ENCODE data around the gene GRIK3.
A peak's percentile ranks its signal among the peaks of the same experiment; 100 is the strongest.

GRIK3 gene

DNA sequence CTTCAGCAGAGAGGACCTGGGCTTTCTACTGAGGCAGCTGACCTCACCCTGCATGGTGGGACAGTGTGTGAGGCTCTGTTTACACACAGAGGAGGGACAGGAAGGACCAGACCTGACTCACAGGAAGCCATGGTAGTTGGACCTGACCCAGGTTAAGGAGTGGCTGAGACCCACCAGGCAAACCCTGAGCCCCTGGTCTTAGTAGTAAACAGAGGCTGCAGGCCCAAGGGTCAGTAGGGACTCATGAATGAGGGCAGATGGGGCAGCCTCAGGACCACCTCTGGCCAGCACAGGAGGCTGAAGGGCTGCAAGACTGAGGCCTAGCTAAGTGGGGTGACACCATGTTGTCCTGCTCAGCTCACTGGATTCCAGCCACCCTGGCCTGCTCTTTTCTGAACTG is 273.2 kb downstream of the GRIK3 start:
- Histone ChIP-seq H2AFZ (ENCODE audit: low read length) (peak overlapping the region; percentile 72), H3K79me2 (ENCODE audit: insufficient read depth, low read length) (no peaks in the 10 kb centered on the region), H3K9ac (ENCODE audit: low read depth, low read length, poor library complexity, severe bottlenecking) (no peak overlapping the region), H3K27me3 (ENCODE audit: insufficient read depth, low read length, poor library complexity, severe bottlenecking) (no peaks in the 10 kb centered on the region), H3K36me3 (ENCODE audit: insufficient read depth, low read length) (no peaks in the 10 kb centered on the region), H3K4me1 (ENCODE audit: insufficient read depth, low read length, poor library complexity, severe bottlenecking) (peaks cover 16% of the 10 kb centered on the region), H3F3A (ENCODE audit: low read depth) (no peaks in the 10 kb centered on the region), H3K9me2 (replicated peaks; ENCODE audit: low read depth, low read length) (no peaks in the 10 kb centered on the region), H3K4me2 (ENCODE audit: low read depth, low read length, poor library complexity, severe bottlenecking) (no peak overlapping the region), H3K4me3 (ENCODE audit: low read length, poor library complexity, severe bottlenecking) (no peak overlapping the region), H4K20me1 (ENCODE audit: insufficient read depth, low read length, poor library complexity, severe bottlenecking) (no peaks in the 10 kb centered on the region), H3K9me3 (ENCODE audit: insufficient read depth, low read depth, low read length) (no peaks in the 10 kb centered on the region)
- TF ChIP-seq, protein P1, sequence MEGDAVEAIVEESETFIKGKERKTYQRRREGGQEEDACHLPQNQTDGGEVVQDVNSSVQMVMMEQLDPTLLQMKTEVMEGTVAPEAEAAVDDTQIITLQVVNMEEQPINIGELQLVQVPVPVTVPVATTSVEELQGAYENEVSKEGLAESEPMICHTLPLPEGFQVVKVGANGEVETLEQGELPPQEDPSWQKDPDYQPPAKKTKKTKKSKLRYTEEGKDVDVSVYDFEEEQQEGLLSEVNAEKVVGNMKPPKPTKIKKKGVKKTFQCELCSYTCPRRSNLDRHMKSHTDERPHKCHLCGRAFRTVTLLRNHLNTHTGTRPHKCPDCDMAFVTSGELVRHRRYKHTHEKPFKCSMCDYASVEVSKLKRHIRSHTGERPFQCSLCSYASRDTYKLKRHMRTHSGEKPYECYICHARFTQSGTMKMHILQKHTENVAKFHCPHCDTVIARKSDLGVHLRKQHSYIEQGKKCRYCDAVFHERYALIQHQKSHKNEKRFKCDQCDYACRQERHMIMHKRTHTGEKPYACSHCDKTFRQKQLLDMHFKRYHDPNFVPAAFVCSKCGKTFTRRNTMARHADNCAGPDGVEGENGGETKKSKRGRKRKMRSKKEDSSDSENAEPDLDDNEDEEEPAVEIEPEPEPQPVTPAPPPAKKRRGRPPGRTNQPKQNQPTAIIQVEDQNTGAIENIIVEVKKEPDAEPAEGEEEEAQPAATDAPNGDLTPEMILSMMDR (conservative IDR thresholded peaks at IDR 0.05; ENCODE audit: low read length) = no peak
- no peak for TF ChIP-seq EZH2phosphoT487 (IDR thresholded peaks at IDR 0.05; ENCODE audit: borderline replicate concordance)

DNA sequence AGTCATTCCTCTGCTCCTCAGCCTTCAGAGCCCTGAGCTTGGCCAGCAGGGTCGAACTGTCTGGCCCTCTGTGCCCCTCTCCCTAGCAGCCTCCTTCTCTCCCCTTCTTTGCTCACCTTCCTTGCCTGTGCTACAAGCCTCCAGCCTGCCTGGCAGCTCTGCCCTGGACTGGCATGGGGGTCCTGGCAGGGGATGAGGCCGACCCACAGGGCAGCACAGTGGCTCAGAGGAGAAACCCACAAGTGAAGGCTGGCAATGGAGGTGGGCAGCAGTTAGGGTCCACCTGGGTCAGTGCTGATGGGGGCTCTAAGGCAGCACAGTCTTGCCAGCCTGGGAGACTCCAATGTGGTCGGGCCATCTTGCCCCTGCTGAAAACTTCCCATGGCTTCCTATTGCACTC is 274.2 kb downstream of the GRIK3 start:
- no peaks in the 10 kb centered on the region for H4K20me1 ChIP-seq (ENCODE audit: insufficient read depth, low read length, poor library complexity, severe bottlenecking)
- H3K9ac ChIP-seq (ENCODE audit: low read depth, low read length, poor library complexity, severe bottlenecking) = no peak overlapping the region
- peaks cover 18% of the 10 kb centered on the region for H3K4me1 ChIP-seq (ENCODE audit: insufficient read depth, low read length, poor library complexity, severe bottlenecking)
- no peak for TF ChIP-seq EZH2phosphoT487 (IDR thresholded peaks at IDR 0.05; ENCODE audit: borderline replicate concordance)
- TF ChIP-seq, protein P1 (conservative IDR thresholded peaks at IDR 0.05; ENCODE audit: low read length) = no peak
- H3K27me3 ChIP-seq (ENCODE audit: insufficient read depth, low read length, poor library complexity, severe bottlenecking) = no peaks in the 10 kb centered on the region
- H3F3A ChIP-seq (ENCODE audit: low read depth) = no peaks in the 10 kb centered on the region
- H3K4me3 ChIP-seq (ENCODE audit: low read length, poor library complexity, severe bottlenecking) = no peak overlapping the region
- H3K4me2 ChIP-seq (ENCODE audit: low read depth, low read length, poor library complexity, severe bottlenecking) = no peak overlapping the region
- no peak overlapping the region for H2AFZ ChIP-seq (ENCODE audit: low read length)
- H3K9me3 ChIP-seq (ENCODE audit: insufficient read depth, low read depth, low read length) = no peaks in the 10 kb centered on the region
- H3K9me2 ChIP-seq (replicated peaks; ENCODE audit: low read depth, low read length) = no peaks in the 10 kb centered on the region
- H3K79me2 ChIP-seq (ENCODE audit: insufficient read depth, low read length) = no peaks in the 10 kb centered on the region
- no peaks in the 10 kb centered on the region for H3K36me3 ChIP-seq (ENCODE audit: insufficient read depth, low read length)

DNA sequence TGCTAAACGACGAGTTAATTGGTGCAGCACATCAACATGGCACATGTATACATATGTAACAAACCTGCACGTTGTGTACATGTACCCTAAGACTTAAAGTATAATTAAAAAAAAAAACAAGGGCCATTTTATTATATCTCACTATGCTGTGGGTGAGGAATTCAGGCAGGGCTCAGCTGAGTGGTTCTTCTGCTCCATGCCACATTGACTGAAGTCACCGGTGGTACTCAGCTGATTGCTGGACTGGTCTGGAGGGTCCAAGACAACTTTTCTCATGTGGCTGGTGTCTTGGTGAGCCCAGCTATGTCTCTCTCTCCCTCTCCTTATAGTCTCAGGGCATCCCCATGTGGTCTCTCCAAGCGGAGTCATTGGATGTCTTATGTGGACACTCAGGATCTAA is 275.0 kb downstream of the GRIK3 start:
- no peak for TF ChIP-seq EZH2phosphoT487 (IDR thresholded peaks at IDR 0.05; ENCODE audit: borderline replicate concordance)
- TF ChIP-seq, protein P1 (conservative IDR thresholded peaks at IDR 0.05; ENCODE audit: low read length) = no peak
- H3F3A ChIP-seq (ENCODE audit: low read depth) = no peaks in the 10 kb centered on the region
- H3K4me3 ChIP-seq (ENCODE audit: low read length, poor library complexity, severe bottlenecking) = no peak overlapping the region
- H3K4me1 ChIP-seq (ENCODE audit: insufficient read depth, low read length, poor library complexity, severe bottlenecking) = peaks cover 18% of the 10 kb centered on the region
- no peak overlapping the region for H2AFZ ChIP-seq (ENCODE audit: low read length)
- no peaks in the 10 kb centered on the region for H3K9me2 ChIP-seq (replicated peaks; ENCODE audit: low read depth, low read length)
- H3K27me3 ChIP-seq (ENCODE audit: insufficient read depth, low read length, poor library complexity, severe bottlenecking) = no peaks in the 10 kb centered on the region
- H3K36me3 ChIP-seq (ENCODE audit: insufficient read depth, low read length) = no peaks in the 10 kb centered on the region
- no peak overlapping the region for H3K4me2 ChIP-seq (ENCODE audit: low read depth, low read length, poor library complexity, severe bottlenecking)
- H4K20me1 ChIP-seq (ENCODE audit: insufficient read depth, low read length, poor library complexity, severe bottlenecking) = no peaks in the 10 kb centered on the region
- H3K9ac ChIP-seq (ENCODE audit: low read depth, low read length, poor library complexity, severe bottlenecking) = no peak overlapping the region
- H3K9me3 ChIP-seq (ENCODE audit: insufficient read depth, low read depth, low read length) = no peaks in the 10 kb centered on the region
- no peaks in the 10 kb centered on the region for H3K79me2 ChIP-seq (ENCODE audit: insufficient read depth, low read length)

All from Loucy (cell line).